Stimulated activated CD4-positive, alpha-beta T cell treated with anti-CD3 and anti-CD28 coated beads, TNF-alpha, amount 100 ng/mL, for 1 hour (primary cell): ENCODE data around the gene TIGD4.
"Not testable (repeated sequence)": the region's sequence is repeated elsewhere in the genome, so short reads cannot be mapped to it uniquely, and the experiment has no call there.

Source experiments
- DNase-seq, 3 donors: peaks; one replicate each; pipeline ENCODE4 v3.0.0-alpha.2; 2020; ENCODE audit warnings: low read depth in 3 of 3, low spot score in 1 of 3

The TIGD4 gene

GRCh38 chr4:152784490-152785350 is 5.2 kb upstream of the TIGD4 start:
- DNase-seq: no peak

GRCh38 chr4:152780267-152780778 is 793 bp upstream of the TIGD4 start:
- DNase-seq: no peak

- peak in 2 of 3 donors; percentile 2 to 10 for DNase-seq
Observed at GRCh38 chr4:152778656-152779512, 646 bp downstream of the TIGD4 start.

- no peak for DNase-seq
Observed at GRCh38 chr4:152777488-152777887, 2.0 kb downstream of the TIGD4 start.

GRCh38 chr4:152776352-152776751 is 3.2 kb downstream of the TIGD4 start:
- DNase-seq: no peak

- no peak for DNase-seq
Observed at GRCh38 chr4:152773953-152774352, 5.6 kb downstream of the TIGD4 start.

GRCh38 chr4:152773339-152773738 is 6.2 kb downstream of the TIGD4 start:
- DNase-seq: no peak

- no peak for DNase-seq
Observed at GRCh38 chr4:152771741-152772533, 7.6 kb downstream of the TIGD4 start.

GRCh38 chr4:152765069-152765737 is 14.3 kb downstream of the TIGD4 start:
- not testable (repeated sequence) for DNase-seq

GRCh38 chr4:152763796-152764195 is 15.7 kb downstream of the TIGD4 start:
- no peak for DNase-seq

- DNase-seq: no peak
Observed at GRCh38 chr4:152748619-152749018, 30.9 kb downstream of the TIGD4 start.

GRCh38 chr4:152747444-152747843 is 32.1 kb downstream of the TIGD4 start:
- no peak for DNase-seq

- DNase-seq: no peak
Observed at GRCh38 chr4:152738827-152739226, 40.7 kb downstream of the TIGD4 start.

GRCh38 chr4:152735906-152736305 is 43.6 kb downstream of the TIGD4 start:
- no peak for DNase-seq

GRCh38 chr4:152735396-152735859 is 44.1 kb downstream of the TIGD4 start:
- no peak for DNase-seq

GRCh38 chr4:152734699-152735050 is 44.9 kb downstream of the TIGD4 start:
- DNase-seq: no peak

GRCh38 chr4:152734015-152734698 is 45.4 kb downstream of the TIGD4 start:
- no peak for DNase-seq

- DNase-seq: no peak
Observed at GRCh38 chr4:152731997-152732396, 47.5 kb downstream of the TIGD4 start.

- DNase-seq: no peak
Observed at GRCh38 chr4:152729466-152729865, 50.1 kb downstream of the TIGD4 start.

- DNase-seq: no peak
Observed at GRCh38 chr4:152728343-152728742, 51.2 kb downstream of the TIGD4 start.
